CD14-positive monocyte (primary cell): ENCODE data around the gene TRAF1. TPM values are rescaled to one million over a fixed set of nuclear protein-coding genes. Genes with fewer than 3 reads are reported as not detected.

ENCODE experiments used
- DNase-seq, 3 donors: peaks; one replicate each; pipeline ENCODE4 v3.0.0-alpha.2; 2011 to 2022
- H2AFZ ChIP-seq: 2 replicates; pipeline ENCODE4 v1.6.0; 2012; ENCODE audit warnings: mild to moderate bottlenecking, low read depth, low read length, inconsistent platforms; ENCODE audit not compliant: insufficient read depth, poor library complexity, severe bottlenecking
- H3K27ac ChIP-seq, 2 donors: 1 replicate in 1 of 2; 2 replicates in 1 of 2; pipeline ENCODE4 v1.5.1; 2012 to 2013; ENCODE audit warnings: low read length in 2 of 2, control low read depth in 1 of 2, inconsistent platforms in 1 of 2, low read depth in 1 of 2, mild to moderate bottlenecking in 1 of 2
- H3K27me3 ChIP-seq, 2 donors: one replicate each; pipeline versions ENCODE4 v1.6.0 to v1.6.1; 2011 to 2013; ENCODE audit warnings: low read length in 2 of 2; ENCODE audit not compliant: control insufficient read depth in 2 of 2, insufficient read depth in 2 of 2
- H3K36me3 ChIP-seq, 2 donors: replicated peaks in 1 of 2; 1 replicate in 1 of 2; 2 replicates in 1 of 2; pipeline versions ENCODE4 v1.5.1 to v1.6.1; 2012 to 2013; ENCODE audit warnings: low read length in 2 of 2, control low read depth in 1 of 2, inconsistent platforms in 1 of 2, mild to moderate bottlenecking in 1 of 2; ENCODE audit not compliant: insufficient read depth in 2 of 2, control insufficient read depth in 1 of 2
- H3K4me1 ChIP-seq, 2 donors: 1 replicate in 1 of 2; 2 replicates in 1 of 2; pipeline versions ENCODE4 v1.5.1 to v1.6.1; 2012 to 2013; ENCODE audit warnings: low read length in 2 of 2, control low read depth in 1 of 2, inconsistent platforms in 1 of 2, mild to moderate bottlenecking in 1 of 2, moderate library complexity in 1 of 2; ENCODE audit not compliant: insufficient read depth in 2 of 2, control insufficient read depth in 1 of 2
- H3K4me2 ChIP-seq: replicated peaks from 2 replicates; pipeline ENCODE3; 2012; ENCODE audit warnings: low read length, moderate library complexity, mild to moderate bottlenecking; ENCODE audit not compliant: poor library complexity, severe bottlenecking; ENCODE audit errors: extremely low read depth
- H3K4me3 ChIP-seq, 3 experiments: fragments of 200-600 bp in 1 of 3; sonication (generic) in 1 of 3; replicated peaks in 1 of 3; 1 replicate in 2 of 3; 2 replicates in 1 of 3; pipeline ENCODE4 v1.5.1; 2011 to 2013; ENCODE audit warnings: low read length in 3 of 3, mild to moderate bottlenecking in 3 of 3, control low read depth in 2 of 3, low read depth in 2 of 3, inconsistent platforms in 1 of 3, moderate library complexity in 1 of 3
- H3K79me2 ChIP-seq: 2 replicates; pipeline ENCODE4 v1.6.0; 2012; ENCODE audit warnings: mild to moderate bottlenecking, control low read depth, inconsistent platforms, low read length, moderate library complexity; ENCODE audit not compliant: insufficient read depth
- H3K9ac ChIP-seq: 2 replicates; pipeline ENCODE4 v1.6.0; 2017; ENCODE audit warnings: low read length, mild to moderate bottlenecking; ENCODE audit not compliant: insufficient read depth, poor library complexity, severe bottlenecking
- H3K9me3 ChIP-seq, 2 donors: replicated peaks in 1 of 2; 1 replicate in 1 of 2; 2 replicates in 1 of 2; pipeline versions ENCODE4 v1.5.1 to v1.6.1; 2012 to 2013; ENCODE audit warnings: low read length in 2 of 2, control low read depth in 1 of 2; ENCODE audit not compliant: control insufficient read depth in 1 of 2, insufficient read depth in 1 of 2
- H4K20me1 ChIP-seq: 2 replicates; pipeline ENCODE4 v1.6.0; 2012; ENCODE audit warnings: mild to moderate bottlenecking, low read length, control low read depth, moderate library complexity; ENCODE audit not compliant: insufficient read depth
- H3K27ac Mint-ChIP-seq, 7 donors: one replicate each; pipeline ENCODE4 v1.8.0; 2020; ENCODE audit warnings: mild to moderate bottlenecking in 7 of 7, mixed read lengths in 7 of 7, moderate library complexity in 6 of 7, inconsistent platforms in 2 of 7
- H3K27me3 Mint-ChIP-seq, 3 donors: one replicate each; pipeline ENCODE4 v1.8.0; 2021 to 2022; ENCODE audit warnings: low read depth in 3 of 3, mild to moderate bottlenecking in 3 of 3, mixed read lengths in 3 of 3, moderate library complexity in 3 of 3, inconsistent platforms in 1 of 3
- H3K36me3 Mint-ChIP-seq, 2 donors: one replicate each; pipeline ENCODE4 v1.8.0; 2020; ENCODE audit warnings: mixed read lengths in 2 of 2, inconsistent platforms in 1 of 2, mild to moderate bottlenecking in 1 of 2
- H3K4me1 Mint-ChIP-seq: one replicate; pipeline ENCODE4 v1.8.0; 2020; ENCODE audit warnings: mild to moderate bottlenecking, mixed read lengths
- H3K4me3 Mint-ChIP-seq, 2 donors: one replicate each; pipeline ENCODE4 v1.8.0; 2020; ENCODE audit warnings: mild to moderate bottlenecking in 2 of 2, mixed read lengths in 2 of 2, moderate library complexity in 1 of 2
- H3K9me3 Mint-ChIP-seq, 7 donors: one replicate each; pipeline ENCODE4 v1.8.0; 2020 to 2022; ENCODE audit warnings: mixed read lengths in 7 of 7, mild to moderate bottlenecking in 6 of 7, moderate library complexity in 6 of 7, inconsistent platforms in 2 of 7
- CTCF ChIP-seq: fragments of 200-600 bp; IDR thresholded peaks from one replicate; pipeline ENCODE4 v1.8.0; 2022; ENCODE audit warnings: antibody characterized with exemption, mild to moderate bottlenecking
- WGBS: methylation state at CpG from one replicate; pipeline ENCODE4 v1.1.5; 2013; ENCODE audit warnings: missing lambda C conversion rate; ENCODE audit not compliant: insufficient coverage; 5-methylcytosine and 5-hydroxymethylcytosine counted together
- intact Hi-C, 2 donors: fragments of 100-400 bp; cut with micrococcal nuclease; formaldehyde crosslinking; loops; one replicate each; pipeline versions ENCODE4 v1.15.0 to v1.15.1; 2023
- polyA plus RNA-seq, 3 donors: library from polyadenylated mRNA; depleted of rRNA in 1 of 3; unstranded in 2 of 3; stranded (reverse) in 1 of 3; fragments of 300-500 nt in 2 of 3; fragments of >200 nt in 1 of 3; fragmentation: Illumina TruSeq in 2 of 3; gene quantifications; 1 replicate in 2 of 3; 2 replicates in 1 of 3; pipeline ENCODE4 v1.2.3, GENCODE V29; 2012 to 2021

TRAF1 gene
- polyA plus RNA-seq, 3 donors, result 0.15 to 22.8 (median 0.74) TPM

- no peak for DNase-seq
- Mint-ChIP-seq H3K4me3 (no peak overlapping the region), H3K4me1 (peaks cover 55% of the 10 kb centered on the region), H3K36me3 (peaks cover 36 to 45% of the 10 kb centered on the region in 2 donors), H3K27ac (peak overlapping the region; percentile 11 to 95 (median 69)), H3K27me3 (peaks cover 0 to 2% (median 0%) of the 10 kb centered on the region in 3 donors), H3K9me3 (peaks cover 0 to 2% (median 0%) of the 10 kb centered on the region in 7 donors)
- Histone ChIP-seq H3K27ac (peak overlapping the region in 1 of 2 donors; percentile 85), H3K4me1 (peaks cover 39 to 43% of the 10 kb centered on the region in 2 donors), H3K27me3 (no peaks in the 10 kb centered on the region), H4K20me1 (no peaks in the 10 kb centered on the region), H3K36me3 (peaks cover 16 to 34% of the 10 kb centered on the region in 2 donors), H3K9ac (no peak overlapping the region), H2AFZ (no peak overlapping the region), H3K4me2 (peak overlapping the region; percentile 83), H3K79me2 (peaks cover 53% of the 10 kb centered on the region), H3K4me3 (no peak overlapping the region), H3K9me3 (no peaks in the 10 kb centered on the region)
- 97% methylated on average over 6 of the region's 10 CpGs for WGBS
- intact Hi-C loops, result loop anchor here in 1 of 2 donors (5.0 kb wide), 1 partner anchor 53 kb away; the partner anchor contains the start of gene TRAF1
- TF ChIP-seq CTCF, result no peak
Measured at GRCh38 chr9:120874226-120875194, 52.1 kb downstream of the TRAF1 start.

- no peaks in the 10 kb centered on the region for H3K9me3 Mint-ChIP-seq
- Histone ChIP-seq H3K4me2 (no peak overlapping the region), H4K20me1 (no peaks in the 10 kb centered on the region), H3K27ac (peak overlapping the region in 1 of 2 donors; percentile 85), H3K9ac (no peak overlapping the region), H3K79me2 (peaks cover 49% of the 10 kb centered on the region), H3K4me1 (peaks cover 39 to 46% of the 10 kb centered on the region in 2 donors), H3K27me3 (no peaks in the 10 kb centered on the region), H3K36me3 (peaks cover 16 to 34% of the 10 kb centered on the region in 2 donors), H3K9me3 (no peaks in the 10 kb centered on the region), H2AFZ (no peak overlapping the region), H3K4me3 (no peak overlapping the region)
- H3K27ac Mint-ChIP-seq, result peak overlapping the region in 4 of 7 donors; percentile 67 to 95 (median 68)
- no peak for TF ChIP-seq CTCF
- intact Hi-C loops, result no loop called here
- no peak overlapping the region for H3K4me3 Mint-ChIP-seq
- H3K4me1 Mint-ChIP-seq, result peaks cover 52% of the 10 kb centered on the region
- H3K27me3 Mint-ChIP-seq, result peaks cover 0 to under 1% (median 0%) of the 10 kb centered on the region in 3 donors
- no peak for DNase-seq
- 94% methylated on average over 3 of the region's 4 CpGs for WGBS
- peaks cover 36 to 45% of the 10 kb centered on the region in 2 donors for H3K36me3 Mint-ChIP-seq
Measured at GRCh38 chr9:120873512-120873911, 53.1 kb downstream of the TRAF1 start.
